A549 (cell line): ENCODE data around the gene KIF26A.

Experiments
- BHLHE40 ChIP-seq: IDR thresholded peaks from 2 replicates; pipeline ENCODE4 v1.6.1; 2012; ENCODE audit warnings: low read depth, low read length, inconsistent platforms
- CEBPB ChIP-seq, 2 experiments: fragments of >200 bp in 1 of 2; sonication (Bioruptor Twin) in 1 of 2; formaldehyde crosslinking in 1 of 2; IDR thresholded peaks; 2 replicates each; pipeline ENCODE4 v1.6.1; 2012 to 2016
- CHD4 ChIP-seq: fragments of 200-600 bp; sonication (generic); IDR thresholded peaks from 2 replicates; pipeline ENCODE4 v1.6.1; 2016; ENCODE audit warnings: antibody characterized with exemption, mild to moderate bottlenecking, borderline replicate concordance
- CTCF ChIP-seq: fragments of >200 bp; sonication (Bioruptor Twin); formaldehyde crosslinking; IDR thresholded peaks from 3 replicates; pipeline ENCODE4 v1.5.1; 2016
- EP300 ChIP-seq, 2 experiments: fragments of >200 bp; sonication (Bioruptor Twin); formaldehyde crosslinking; IDR thresholded peaks; 2 replicates in 1 of 2; 3 replicates in 1 of 2; pipeline ENCODE4 v1.6.1; 2016 to 2017
- MAFK ChIP-seq: fragments of 450-650 bp; IDR thresholded peaks from 2 replicates; pipeline ENCODE4 v1.6.1; 2014; ENCODE audit not compliant: partially characterized antibody
- SMC3 ChIP-seq: fragments of >200 bp; sonication (Bioruptor Twin); formaldehyde crosslinking; IDR thresholded peaks from 3 replicates; pipeline ENCODE4 v1.6.1; 2018; ENCODE audit warnings: inconsistent platforms

DNA sequence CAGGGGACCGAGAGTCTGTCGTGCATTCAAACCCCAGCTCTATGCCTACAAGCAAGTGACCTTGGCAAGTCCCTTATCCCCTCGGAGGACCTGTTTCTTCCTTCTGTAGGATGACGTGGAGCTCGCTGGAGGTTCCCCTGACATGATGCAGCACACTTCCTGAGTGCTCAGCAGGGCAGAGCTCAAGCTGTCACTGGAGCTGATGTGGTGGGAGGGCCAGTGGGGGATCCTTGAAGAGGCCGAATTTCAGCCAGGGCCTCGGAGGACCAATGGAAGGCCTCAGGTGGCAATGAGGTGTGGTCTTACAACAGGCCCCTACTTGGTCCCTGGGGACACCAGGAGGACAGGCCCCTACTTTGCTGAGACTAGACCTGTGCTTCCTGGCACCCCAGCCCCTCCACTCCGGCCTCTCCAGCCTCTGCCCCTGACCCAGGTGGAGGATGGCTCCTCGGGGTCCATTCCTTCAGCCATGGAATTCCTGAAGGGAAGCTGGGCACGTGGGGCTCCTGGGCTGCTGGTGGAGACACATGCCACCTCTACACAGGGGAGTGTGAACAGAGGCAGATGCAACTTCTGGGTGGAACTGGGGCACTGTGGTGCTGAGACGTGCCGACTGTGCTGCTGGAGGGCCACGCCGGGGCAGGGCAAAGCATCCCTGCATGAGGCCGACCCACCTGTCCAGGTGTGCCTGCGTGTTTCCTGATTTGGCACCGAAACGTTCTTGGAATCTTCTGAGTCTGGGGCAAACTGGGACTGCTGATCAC lies 18.7 kb upstream of the KIF26A start:
- TF ChIP-seq EP300 (IDR thresholded peaks at IDR 0.05) (no peak), CHD4 (no peak), BHLHE40 (no peak), CTCF (no peak), CEBPB (IDR thresholded peaks at IDR 0.05) (no peak), MAFK (no peak), SMC3 (no peak)
